ENCODE measurements around the gene EPHA8.

The EPHA8 gene

DNA sequence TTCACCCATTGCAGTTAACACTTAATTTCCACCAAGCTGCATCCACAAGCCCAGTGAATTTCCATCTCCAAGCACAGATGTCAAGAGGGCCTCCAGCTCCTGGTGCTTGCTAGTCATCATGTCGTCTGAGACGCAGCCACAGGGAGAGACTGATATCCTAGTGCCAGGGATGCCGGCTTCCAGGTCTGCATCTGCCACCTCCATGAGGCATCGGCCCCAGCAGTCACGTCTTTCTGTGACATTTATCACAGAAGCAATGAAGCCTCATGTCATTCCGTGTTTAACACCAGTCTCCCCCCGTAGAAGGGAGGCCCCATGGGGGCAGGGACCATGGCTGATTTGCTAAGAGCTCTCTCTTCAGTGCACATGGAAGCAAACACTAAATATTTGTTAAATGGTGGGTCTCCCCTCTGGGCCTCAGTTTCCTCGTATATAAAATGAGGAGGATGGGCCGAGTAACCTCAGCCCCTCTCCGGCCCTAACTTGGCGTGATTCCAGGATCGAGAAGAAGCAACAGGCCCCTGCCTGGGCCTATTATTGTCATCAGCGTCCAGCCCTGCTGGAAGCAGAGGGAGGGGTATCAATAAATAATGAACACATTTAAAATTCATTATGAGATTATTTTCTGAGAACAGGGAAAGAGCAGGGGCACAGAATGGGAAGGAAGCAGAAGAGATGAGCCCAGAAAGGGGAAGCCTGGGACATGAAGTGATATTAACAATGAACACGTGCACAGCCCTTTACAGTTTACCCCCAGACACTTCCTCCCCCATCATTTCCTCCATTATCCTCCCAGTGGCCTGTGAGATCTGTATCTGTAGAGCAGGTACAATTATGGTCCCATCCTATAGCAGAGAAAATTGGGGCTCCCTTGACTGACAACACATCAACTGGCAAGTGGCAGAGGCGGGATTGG lies 88.9 kb downstream of the EPHA8 start:
- no peak for DNase-seq

GRCh38 chr1:22652881-22653316 lies 89.6 kb downstream of the EPHA8 start, which contains the start of gene C1QB:
TSS of gene C1QB (plus strand) at chr1:22653236. CDS start at chr1:22659463, 6,227 bp downstream.
- no peak for DNase-seq
